IPS-15b (cell line): Measurements from ENCODE around the gene GLIPR1L2.
"Not testable (repeated sequence)": the region's sequence is repeated elsewhere in the genome, so short reads cannot be mapped to it uniquely, and the experiment has no call there.

ENCODE experiments used
- H3K27me3 ChIP-seq: one replicate; pipeline ENCODE4 v1.6.1; 2013; ENCODE audit warnings: low read length; ENCODE audit not compliant: control insufficient read depth, insufficient read depth
- H3K36me3 ChIP-seq: one replicate; pipeline ENCODE4 v1.6.1; 2013; ENCODE audit warnings: low read length; ENCODE audit not compliant: control insufficient read depth, insufficient read depth
- H3K4me1 ChIP-seq: one replicate; pipeline ENCODE4 v1.6.1; 2013; ENCODE audit warnings: mild to moderate bottlenecking, low read length; ENCODE audit not compliant: control insufficient read depth, insufficient read depth
- H3K4me3 ChIP-seq: one replicate; pipeline ENCODE4 v1.5.1; 2013; ENCODE audit warnings: low read depth, low read length
- H3K9ac ChIP-seq: one replicate; pipeline ENCODE4 v1.6.1; 2013; ENCODE audit warnings: low read depth, mild to moderate bottlenecking, low read length
- H3K9me3 ChIP-seq: one replicate; pipeline ENCODE4 v1.6.1; 2013; ENCODE audit warnings: mild to moderate bottlenecking, low read length; ENCODE audit not compliant: control insufficient read depth, insufficient read depth

GLIPR1L2 gene

GRCh38 chr12:75452675-75453330, 61.9 kb downstream of the GLIPR1L2 start:
- Histone ChIP-seq H3K9ac (no peak overlapping the region), H3K27me3 (no peaks in the 10 kb centered on the region), H3K9me3 (peaks cover 3% of the 10 kb centered on the region), H3K4me3 (no peak overlapping the region), H3K36me3 (no peaks in the 10 kb centered on the region), H3K4me1 (no peaks in the 10 kb centered on the region)

- Histone ChIP-seq H3K36me3 (no peaks in the 10 kb centered on the region), H3K9me3 (peaks cover 3% of the 10 kb centered on the region), H3K4me3 (no peak overlapping the region), H3K27me3 (no peaks in the 10 kb centered on the region), H3K4me1 (no peaks in the 10 kb centered on the region), H3K9ac (no peak overlapping the region)
Measured at GRCh38 chr12:75455839-75456238, 65.0 kb downstream of the GLIPR1L2 start.

- Histone ChIP-seq H3K4me1 (no peaks in the 10 kb centered on the region), H3K36me3 (no peaks in the 10 kb centered on the region), H3K9me3 (peaks cover 3% of the 10 kb centered on the region), H3K4me3 (no peak overlapping the region), H3K9ac (no peak overlapping the region), H3K27me3 (no peaks in the 10 kb centered on the region)
Measured at GRCh38 chr12:75457191-75457590, 66.3 kb downstream of the GLIPR1L2 start.

GRCh38 chr12:75457866-75458265, 67.0 kb downstream of the GLIPR1L2 start:
- H3K9ac ChIP-seq, H3K9me3 ChIP-seq, H3K36me3 ChIP-seq, H3K4me3 ChIP-seq, H3K4me1 ChIP-seq, H3K27me3 ChIP-seq: not testable (repeated sequence)

GRCh38 chr12:75459755-75460154, 68.9 kb downstream of the GLIPR1L2 start:
- no peak overlapping the region for H3K4me3 ChIP-seq
- H3K9me3 ChIP-seq, result peaks cover 3% of the 10 kb centered on the region

GRCh38 chr12:75460204-75460603, 69.3 kb downstream of the GLIPR1L2 start:
- Histone ChIP-seq H3K9me3 (peaks cover 3% of the 10 kb centered on the region), H3K36me3 (no peaks in the 10 kb centered on the region), H3K27me3 (no peaks in the 10 kb centered on the region), H3K9ac (no peak overlapping the region), H3K4me3 (no peak overlapping the region), H3K4me1 (no peaks in the 10 kb centered on the region)

More at GRCh38 chr12:75459755-75460154, 68.9 kb downstream of the GLIPR1L2 start:
- Histone ChIP-seq H3K4me1 (no peaks in the 10 kb centered on the region), H3K9ac (no peak overlapping the region), H3K36me3 (no peaks in the 10 kb centered on the region), H3K27me3 (no peaks in the 10 kb centered on the region)

GRCh38 chr12:75471902-75472890, 81.3 kb downstream of the GLIPR1L2 start:
- Histone ChIP-seq H3K4me3 (no peak overlapping the region), H3K27me3 (no peaks in the 10 kb centered on the region), H3K9me3 (no peaks in the 10 kb centered on the region), H3K36me3 (no peaks in the 10 kb centered on the region), H3K4me1 (peaks cover 3% of the 10 kb centered on the region), H3K9ac (no peak overlapping the region)

GRCh38 chr12:75474116-75474515, 83.2 kb downstream of the GLIPR1L2 start:
- Histone ChIP-seq H3K9me3 (no peaks in the 10 kb centered on the region), H3K36me3 (no peaks in the 10 kb centered on the region), H3K9ac (no peak overlapping the region), H3K4me1 (peaks cover 3% of the 10 kb centered on the region), H3K27me3 (no peaks in the 10 kb centered on the region), H3K4me3 (no peak overlapping the region)

GRCh38 chr12:75476071-75476470, 85.2 kb downstream of the GLIPR1L2 start:
- H3K27me3 ChIP-seq, result no peaks in the 10 kb centered on the region
- H3K4me3 ChIP-seq, result no peak overlapping the region
- H3K4me1 ChIP-seq, result peaks cover 3% of the 10 kb centered on the region
- H3K9ac ChIP-seq, result no peak overlapping the region
- no peaks in the 10 kb centered on the region for H3K36me3 ChIP-seq
- H3K9me3 ChIP-seq, result no peaks in the 10 kb centered on the region

- Histone ChIP-seq H3K9me3 (no peaks in the 10 kb centered on the region), H3K27me3 (no peaks in the 10 kb centered on the region)
Measured at GRCh38 chr12:75477137-75477536, 86.2 kb downstream of the GLIPR1L2 start.

GRCh38 chr12:75478116-75478794, 87.4 kb downstream of the GLIPR1L2 start:
- Histone ChIP-seq H3K27me3 (no peaks in the 10 kb centered on the region), H3K4me3 (no peak overlapping the region), H3K36me3 (no peaks in the 10 kb centered on the region), H3K9me3 (no peaks in the 10 kb centered on the region), H3K9ac (no peak overlapping the region), H3K4me1 (no peaks in the 10 kb centered on the region)

More at GRCh38 chr12:75477137-75477536, 86.2 kb downstream of the GLIPR1L2 start:
- Histone ChIP-seq H3K9ac (no peak overlapping the region), H3K36me3 (no peaks in the 10 kb centered on the region), H3K4me3 (no peak overlapping the region), H3K4me1 (no peaks in the 10 kb centered on the region)
